HCT116 (cell line): ENCODE data around the gene PRMT2. TPM values are rescaled to one million over a fixed set of nuclear protein-coding genes. Genes with fewer than 3 reads are reported as not detected.

Experiments used
- ATAC-seq: fragments of 200-7000 bp; cut with Tn5 transposase; 2 replicates; pipeline ENCODE4 v1.9.1; 2020; ENCODE audit warnings: mild to moderate bottlenecking, moderate library complexity
- BruUV-seq: library from RNA; stranded (reverse); fragments of 400-500 nt; replicated peaks from 2 replicates; lab custom pipeline; 2021; lab: Mats Ljungman, UMichigan
- CTCF ChIA-PET: fragments of 300-600 bp; sonication (Branson Sonifier 250); formaldehyde crosslinking; loops from one replicate; lab custom pipeline; 2021; ENCODE audit warnings: antibody characterized with exemption; lab: Charles Lee
- POLR2A ChIA-PET: fragments of 300-600, 350-600 bp; sonication (Branson Sonifier 250); formaldehyde crosslinking; loops from one replicate; lab custom pipeline; 2021; ENCODE audit warnings: antibody characterized with exemption; lab: Charles Lee
- RAD21 ChIA-PET, 2 experiments: fragments of 300-600 bp; sonication (Branson Sonifier 250); formaldehyde crosslinking; loops; one replicate each; lab custom pipeline; 2023; ENCODE audit warnings: low total read pairs in 2 of 2; ENCODE audit not compliant: uncharacterized antibody in 2 of 2, unreplicated experiment in 2 of 2, low non-redundant PET in 1 of 2; lab: Charles Lee
- DNase-seq: peaks from one replicate; pipeline ENCODE4 v3.0.0-alpha.2; 2010; ENCODE audit warnings: low read depth, low spot score
- H2AFZ ChIP-seq: fragments of 200-600 bp; shearing (Covaris generic), sonication (generic); 2 replicates; pipeline ENCODE4 v1.6.1; 2017; ENCODE audit warnings: low read depth, mixed run types, mixed read lengths, antibody characterized with exemption, low read length; ENCODE audit not compliant: poor library complexity, severe bottlenecking
- H3K27ac ChIP-seq: 2 replicates; pipeline ENCODE4 v1.5.1; 2012; ENCODE audit warnings: low read depth, low read length
- H3K27me3 ChIP-seq: fragments of 200-600 bp; sonication (generic); 2 replicates; pipeline ENCODE4 v1.6.1; 2016; ENCODE audit warnings: mixed run types, low read length, mixed read lengths; ENCODE audit not compliant: insufficient read depth
- H3K36me3 ChIP-seq, 2 experiments: fragments of 200-500 bp in 1 of 2; fragments of 200-600 bp in 1 of 2; sonication (Bioruptor generic) in 1 of 2; sonication (generic) in 1 of 2; 2 replicates each; pipeline versions ENCODE4 v1.5.1 to v1.6.1; 2014 to 2016; ENCODE audit warnings: low read length in 2 of 2, inconsistent platforms in 1 of 2, mixed read lengths in 1 of 2, mixed run types in 1 of 2; ENCODE audit not compliant: insufficient read depth in 2 of 2, control insufficient read depth in 1 of 2
- H3K4me1 ChIP-seq, 2 experiments: fragments of 200-600 bp in 1 of 2; sonication (generic) in 1 of 2; 2 replicates each; pipeline versions ENCODE4 v1.5.1 to v1.6.1; 2012 to 2017; ENCODE audit warnings: low read length in 2 of 2, inconsistent platforms in 1 of 2, mild to moderate bottlenecking in 1 of 2, mixed read lengths in 1 of 2, mixed run types in 1 of 2, moderate library complexity in 1 of 2; ENCODE audit not compliant: insufficient read depth in 2 of 2, control insufficient read depth in 1 of 2
- H3K4me2 ChIP-seq: fragments of 200-600 bp; sonication (generic); 2 replicates; pipeline ENCODE4 v1.6.1; 2017; ENCODE audit warnings: mixed run types, low read length, mixed read lengths
- H3K4me3 ChIP-seq, 2 experiments: fragments of 200-600 bp in 1 of 2; sonication (generic) in 1 of 2; replicated peaks in 1 of 2; 2 replicates each; pipeline ENCODE4 v1.5.1; 2011 to 2016; ENCODE audit warnings: low read length in 2 of 2, control low read depth in 1 of 2, low read depth in 1 of 2, mild to moderate bottlenecking in 1 of 2, mixed read lengths in 1 of 2, mixed run types in 1 of 2
- H3K79me2 ChIP-seq: fragments of 200-600 bp; sonication (generic); 2 replicates; pipeline ENCODE4 v1.6.1; 2017; ENCODE audit warnings: mild to moderate bottlenecking, mixed run types, low read length, moderate library complexity, mixed read lengths; ENCODE audit not compliant: insufficient read depth
- H3K9ac ChIP-seq: fragments of 200-600 bp; sonication (generic); 2 replicates; pipeline ENCODE4 v1.6.1; 2016; ENCODE audit warnings: low read length, mixed read lengths
- H3K9me2 ChIP-seq: fragments of 200-600 bp; sonication (generic), shearing (Covaris generic); 2 replicates; pipeline ENCODE4 v1.6.1; 2017; ENCODE audit warnings: mixed run types, mild to moderate bottlenecking, moderate library complexity; ENCODE audit not compliant: insufficient read depth
- H3K9me3 ChIP-seq, 2 experiments: fragments of 200-500 bp in 1 of 2; fragments of 200-600 bp in 1 of 2; sonication (Bioruptor generic) in 1 of 2; sonication (generic) in 1 of 2; 2 replicates each; pipeline ENCODE4 v1.6.1; 2014 to 2017; ENCODE audit warnings: low read length in 2 of 2, mixed read lengths in 2 of 2, inconsistent platforms in 1 of 2, low read depth in 1 of 2, mild to moderate bottlenecking in 1 of 2, mixed run types in 1 of 2, moderate library complexity in 1 of 2; ENCODE audit not compliant: control insufficient read depth in 1 of 2, insufficient read depth in 1 of 2
- H4K20me1 ChIP-seq: fragments of 200-600 bp; sonication (generic), shearing (Covaris generic); 2 replicates; pipeline ENCODE4 v1.6.1; 2017; ENCODE audit warnings: mixed run types, mild to moderate bottlenecking, moderate library complexity; ENCODE audit not compliant: insufficient read depth
- CBX3 ChIP-seq: IDR thresholded peaks from 2 replicates; pipeline ENCODE4 v1.6.1; 2012; ENCODE audit warnings: low read depth
- ELF1 ChIP-seq: IDR thresholded peaks from 2 replicates; pipeline ENCODE4 v1.6.1; 2012; ENCODE audit warnings: low read depth, borderline replicate concordance
- EZH2phosphoT487 ChIP-seq: fragments of 200-600 bp; IDR thresholded peaks from 2 replicates; pipeline ENCODE4 v1.6.1; 2018; ENCODE audit warnings: antibody characterized with exemption, borderline replicate concordance
- JUND ChIP-seq: IDR thresholded peaks from 2 replicates; pipeline ENCODE4 v1.6.1; 2012
- POLR2A ChIP-seq: IDR thresholded peaks from 2 replicates; pipeline ENCODE4 v1.7.0; 2011; ENCODE audit warnings: borderline replicate concordance; ENCODE audit not compliant: insufficient read depth, insufficient read length; ENCODE audit errors: extremely low read depth
- POLR2AphosphoS5 ChIP-seq: IDR thresholded peaks from 2 replicates; pipeline ENCODE4 v1.6.1; 2011; ENCODE audit warnings: mild to moderate bottlenecking, low read depth, low read length, moderate library complexity
- RAD21 ChIP-seq: IDR thresholded peaks from 2 replicates; pipeline ENCODE4 v1.6.1; 2012; ENCODE audit warnings: low read depth, mild to moderate bottlenecking
- SIN3A ChIP-seq: IDR thresholded peaks from 2 replicates; pipeline ENCODE4 v1.6.1; 2012; ENCODE audit warnings: low read depth
- SP1 ChIP-seq: IDR thresholded peaks from 2 replicates; pipeline ENCODE4 v1.6.1; 2012; ENCODE audit warnings: low read depth
- SRF ChIP-seq: IDR thresholded peaks from 2 replicates; pipeline ENCODE4 v1.6.1; 2012; ENCODE audit warnings: low read depth
- TCF7L2 ChIP-seq: IDR thresholded peaks from 2 replicates; pipeline ENCODE4 v1.7.0; 2011; ENCODE audit warnings: borderline replicate concordance, inconsistent platforms; ENCODE audit not compliant: insufficient read depth, insufficient read length; ENCODE audit errors: extremely low read depth
- ZFX ChIP-seq: fragments of 450-650 bp; IDR thresholded peaks from 2 replicates; pipeline ENCODE4 v1.6.1; 2017
- intact Hi-C: fragments of 100-400 bp; cut with micrococcal nuclease; formaldehyde crosslinking; loops from 2 replicates; pipeline ENCODE4 v1.10.0; 2022
- total RNA-seq: library from RNA; stranded (reverse); gene quantifications from one replicate; pipeline ENCODE4 v1.2.1, GENCODE V29; 2021; ENCODE audit not compliant: unreplicated experiment

PRMT2 gene
- total RNA-seq, 1 experiment from 2014 or later: 59.1 TPM

- no peak for TF ChIP-seq JUND
- TF ChIP-seq POLR2AphosphoS5: no peak
- no peak for TF ChIP-seq TCF7L2
- no peak for TF ChIP-seq RAD21
- TF ChIP-seq EZH2phosphoT487: no peak
- no peak for TF ChIP-seq ZFX
These were observed 35.2 kb upstream of the PRMT2 start (continued) for GRCh38 chr21:46600305-46600704.

GRCh38 chr21:46600978-46601377 is 34.5 kb upstream of the PRMT2 start:
- Histone ChIP-seq H3K79me2 (no peaks in the 10 kb centered on the region), H3K4me3 (no peak overlapping the region), H3K4me1 (no peaks in the 10 kb centered on the region), H3K27ac (no peak overlapping the region), H3K4me2 (no peak overlapping the region), H3K27me3 (no peaks in the 10 kb centered on the region), H3K9me2 (no peaks in the 10 kb centered on the region), H3K36me3 (no peaks in the 10 kb centered on the region), H4K20me1 (no peaks in the 10 kb centered on the region), H2AFZ (no peak overlapping the region), H3K9ac (no peak overlapping the region), H3K9me3 (no peaks in the 10 kb centered on the region)
- no TSS peak for BruUV-seq
- no peak for ATAC-seq
- no peak for DNase-seq
- RAD21 ChIA-PET: no interaction called here
- POLR2A ChIA-PET: no interaction called here
- CTCF ChIA-PET: no interaction called here
- intact Hi-C loops: no loop called here
- no peak for TF ChIP-seq SP1
- no peak for TF ChIP-seq POLR2A

- Histone ChIP-seq H3K4me3 (no peak overlapping the region), H3K36me3 (no peaks in the 10 kb centered on the region), H3K9me3 (no peaks in the 10 kb centered on the region), H3K4me2 (no peak overlapping the region), H2AFZ (no peak overlapping the region), H3K27me3 (no peaks in the 10 kb centered on the region), H3K4me1 (no peaks in the 10 kb centered on the region), H4K20me1 (no peaks in the 10 kb centered on the region), H3K9me2 (no peaks in the 10 kb centered on the region), H3K9ac (no peak overlapping the region), H3K27ac (no peak overlapping the region), H3K79me2 (no peaks in the 10 kb centered on the region)
- TF ChIP-seq ELF1: no peak
- no peak for TF ChIP-seq CBX3
- TF ChIP-seq SIN3A: no peak
- TF ChIP-seq SRF: no peak
- no peak for TF ChIP-seq SP1
- TF ChIP-seq RAD21: no peak
- BruUV-seq: no TSS peak
- no peak for DNase-seq
- no peak for ATAC-seq
- POLR2A ChIA-PET: no interaction called here
- RAD21 ChIA-PET: no interaction called here
- CTCF ChIA-PET: no interaction called here
- intact Hi-C loops: no loop called here
These were observed 32.2 kb upstream of the PRMT2 start for GRCh38 chr21:46603228-46603627.
